Keratinocyte (primary cell): ENCODE results near the gene SCART1. TPM values are rescaled to one million over a fixed set of nuclear protein-coding genes. Genes with fewer than 3 reads are reported as not detected.

Experiments used
- DNase-seq: peaks from one replicate; pipeline ENCODE4 v3.0.0-alpha.2; 2011; ENCODE audit warnings: low read depth, missing footprints, low spot score
- FAIRE-seq: peaks from 2 replicates; lab custom pipeline; 2011; peaks lifted over from hg19 to GRCh38; lab: Jason Lieb, UNC
- H2AFZ ChIP-seq: 2 replicates; pipeline ENCODE4 v1.6.0; 2012; ENCODE audit warnings: low read length, control low read depth, inconsistent platforms; ENCODE audit not compliant: control insufficient read depth
- H3K27ac ChIP-seq: 2 replicates; pipeline ENCODE4 v1.5.1; 2011; ENCODE audit warnings: low read length; ENCODE audit not compliant: control insufficient read depth, insufficient read depth
- H3K27me3 ChIP-seq: 3 replicates; pipeline ENCODE4 v1.6.0; 2011; ENCODE audit warnings: low read length; ENCODE audit not compliant: control insufficient read depth, insufficient read depth; ENCODE audit errors: extremely low read depth
- H3K36me3 ChIP-seq, 2 experiments: 2 replicates in 1 of 2; 3 replicates in 1 of 2; pipeline ENCODE4 v1.5.1; 2011; ENCODE audit warnings: low read length in 2 of 2, mild to moderate bottlenecking in 1 of 2; ENCODE audit not compliant: control insufficient read depth in 2 of 2, insufficient read depth in 2 of 2; ENCODE audit errors: extremely low read depth in 1 of 2
- H3K4me1 ChIP-seq: 3 replicates; pipeline ENCODE4 v1.5.1; 2011; ENCODE audit warnings: low read length; ENCODE audit not compliant: control insufficient read depth, insufficient read depth; ENCODE audit errors: extremely low read depth
- H3K4me2 ChIP-seq: 3 replicates; pipeline ENCODE4 v1.6.0; 2011; ENCODE audit warnings: low read depth, low read length; ENCODE audit not compliant: control insufficient read depth, insufficient read depth; ENCODE audit errors: extremely low read depth
- H3K4me3 ChIP-seq, 3 experiments: fragments of 200-600 bp in 1 of 3; sonication (generic) in 1 of 3; 2 replicates in 2 of 3; 3 replicates in 1 of 3; pipeline ENCODE4 v1.5.1; 2011 to 2016; ENCODE audit warnings: low read length in 3 of 3, mild to moderate bottlenecking in 3 of 3, control low read depth in 2 of 3, inconsistent platforms in 1 of 3, low read depth in 1 of 3, mixed read lengths in 1 of 3, mixed run types in 1 of 3, moderate library complexity in 1 of 3; ENCODE audit not compliant: control insufficient read depth in 2 of 3, insufficient read depth in 2 of 3; ENCODE audit errors: extremely low read depth in 1 of 3
- H3K79me2 ChIP-seq: 2 replicates; pipeline ENCODE4 v1.6.0; 2012; ENCODE audit warnings: low read length; ENCODE audit not compliant: control insufficient read depth, insufficient read depth
- H3K9ac ChIP-seq: 3 replicates; pipeline ENCODE4 v1.6.0; 2011; ENCODE audit warnings: low read length; ENCODE audit not compliant: control insufficient read depth, insufficient read depth; ENCODE audit errors: extremely low read depth
- H3K9me1 ChIP-seq: 3 replicates; pipeline ENCODE4 v1.6.0; 2011; ENCODE audit warnings: low read length; ENCODE audit not compliant: control insufficient read depth, insufficient read depth; ENCODE audit errors: extremely low read depth
- H3K9me3 ChIP-seq: 2 replicates; pipeline ENCODE4 v1.5.1; 2012; ENCODE audit warnings: low read depth, low read length; ENCODE audit not compliant: control insufficient read depth
- H4K20me1 ChIP-seq: 3 replicates; pipeline ENCODE4 v1.6.0; 2011; ENCODE audit warnings: low read length; ENCODE audit not compliant: control insufficient read depth, insufficient read depth; ENCODE audit errors: extremely low read depth
- EZH2 ChIP-seq: IDR thresholded peaks from one replicate; pipeline ENCODE4 v1.6.1; 2012; ENCODE audit warnings: inconsistent platforms, mild to moderate bottlenecking, low read length, moderate library complexity
- dilution Hi-C: fragments of 300-500 bp; cut with MboI; formaldehyde crosslinking; loops from one replicate; pipeline ENCODE4 v1.7.0; 2020; ENCODE audit warnings: low sequenced_read_pairs; ENCODE audit not compliant: extremely low pct_ligation_motif_present
- polyA plus RNA-seq, 5 experiments: library from polyadenylated mRNA; depleted of rRNA in 3 of 5; stranded (reverse) in 3 of 5; stranded (forward) in 1 of 5; unstranded in 1 of 5; fragments of >200 nt; gene quantifications; 1 replicate in 1 of 5; 2 replicates in 3 of 5; 3 replicates in 1 of 5; pipeline versions ENCODE4 v1.2.1 to v1.2.3, GENCODE V29; 2011 to 2012; ENCODE audit warnings: missing spikeins in 2 of 5, low read depth in 1 of 5, low replicate concordance in 1 of 5
- TF ChIP-seq, protein P1 (sequence below), 3 experiments: IDR thresholded peaks in 1 of 3; conservative IDR thresholded peaks in 1 of 3; optimal IDR thresholded peaks in 1 of 3; 2 replicates in 2 of 3; 3 replicates in 1 of 3; pipeline versions ENCODE3 to v1.5.1; 2011; ENCODE audit warnings: low read length in 3 of 3, mild to moderate bottlenecking in 3 of 3, moderate library complexity in 2 of 3, control low read depth in 1 of 3, inconsistent platforms in 1 of 3; ENCODE audit not compliant: insufficient read depth in 2 of 3; ENCODE audit errors: extremely low read depth in 1 of 3

Gene SCART1
- polyA plus RNA-seq, 1 donor (not counting 4 experiments of a cell fraction or from before 2014, with no cell fraction given), result 0.75 TPM

- Histone ChIP-seq H3K9ac (no peak overlapping the region), H3K9me3 (peaks cover 2% of the 10 kb centered on the region), H3K36me3 (no peaks in the 10 kb centered on the region), H3K9me1 (no peaks in the 10 kb centered on the region), H2AFZ (no peak overlapping the region), H3K27me3 (no peaks in the 10 kb centered on the region), H3K4me2 (no peak overlapping the region), H3K27ac (no peak overlapping the region), H3K4me3 (no peak overlapping the region), H3K4me1 (no peaks in the 10 kb centered on the region), H3K79me2 (no peaks in the 10 kb centered on the region), H4K20me1 (no peaks in the 10 kb centered on the region)
- dilution Hi-C loops, result no loop called here
- no peak for TF ChIP-seq EZH2
- TF ChIP-seq, protein P1, sequence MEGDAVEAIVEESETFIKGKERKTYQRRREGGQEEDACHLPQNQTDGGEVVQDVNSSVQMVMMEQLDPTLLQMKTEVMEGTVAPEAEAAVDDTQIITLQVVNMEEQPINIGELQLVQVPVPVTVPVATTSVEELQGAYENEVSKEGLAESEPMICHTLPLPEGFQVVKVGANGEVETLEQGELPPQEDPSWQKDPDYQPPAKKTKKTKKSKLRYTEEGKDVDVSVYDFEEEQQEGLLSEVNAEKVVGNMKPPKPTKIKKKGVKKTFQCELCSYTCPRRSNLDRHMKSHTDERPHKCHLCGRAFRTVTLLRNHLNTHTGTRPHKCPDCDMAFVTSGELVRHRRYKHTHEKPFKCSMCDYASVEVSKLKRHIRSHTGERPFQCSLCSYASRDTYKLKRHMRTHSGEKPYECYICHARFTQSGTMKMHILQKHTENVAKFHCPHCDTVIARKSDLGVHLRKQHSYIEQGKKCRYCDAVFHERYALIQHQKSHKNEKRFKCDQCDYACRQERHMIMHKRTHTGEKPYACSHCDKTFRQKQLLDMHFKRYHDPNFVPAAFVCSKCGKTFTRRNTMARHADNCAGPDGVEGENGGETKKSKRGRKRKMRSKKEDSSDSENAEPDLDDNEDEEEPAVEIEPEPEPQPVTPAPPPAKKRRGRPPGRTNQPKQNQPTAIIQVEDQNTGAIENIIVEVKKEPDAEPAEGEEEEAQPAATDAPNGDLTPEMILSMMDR (optimal IDR thresholded peaks at IDR 0.05 in 1 of 3, IDR thresholded peaks at IDR 0.05 in 1 of 3, conservative IDR thresholded peaks at IDR 0.05 in 1 of 3; ENCODE audit: extremely low read depth in 1 of 3, insufficient read depth in 2 of 3, low read length in 3 of 3), result no peak
- FAIRE-seq (no peak), DNase-seq (no peak)
Measured at GRCh38 chr10:133458710-133459453, 5.1 kb downstream of the SCART1 start.

- no peaks in the 10 kb centered on the region for H3K4me1 ChIP-seq
- TF ChIP-seq, protein P1 (optimal IDR thresholded peaks at IDR 0.05 in 1 of 3, IDR thresholded peaks at IDR 0.05 in 1 of 3, conservative IDR thresholded peaks at IDR 0.05 in 1 of 3; ENCODE audit: extremely low read depth in 1 of 3, insufficient read depth in 2 of 3, low read length in 3 of 3), result no peak
- no peak for TF ChIP-seq EZH2
- H3K27ac ChIP-seq, result no peak overlapping the region
- no peak overlapping the region for H3K9ac ChIP-seq
- FAIRE-seq (no peak), DNase-seq (no peak)
- no peak overlapping the region for H3K4me3 ChIP-seq
- no peak overlapping the region for H3K4me2 ChIP-seq
- dilution Hi-C loops, result no loop called here
- no peak overlapping the region for H2AFZ ChIP-seq
- no peaks in the 10 kb centered on the region for H3K36me3 ChIP-seq
- H4K20me1 ChIP-seq, result no peaks in the 10 kb centered on the region
- no peaks in the 10 kb centered on the region for H3K9me1 ChIP-seq
- H3K27me3 ChIP-seq, result no peaks in the 10 kb centered on the region
- H3K9me3 ChIP-seq, result peaks cover 2% of the 10 kb centered on the region
- no peaks in the 10 kb centered on the region for H3K79me2 ChIP-seq
Measured at GRCh38 chr10:133459454-133460207, 5.9 kb downstream of the SCART1 start.
